Tibial nerve (tissue), 4 donors: ENCODE data around the gene POLG. TPM values are rescaled to one million over a fixed set of nuclear protein-coding genes. Genes with fewer than 3 reads are reported as not detected.

Source experiments
- DNase-seq, 2 donors: peaks; one replicate each; pipeline ENCODE4 v3.0.0-alpha.2; 2019; ENCODE audit warnings: low spot score in 2 of 2
- H3K27ac ChIP-seq, 4 donors: fragments of 200-600 bp; sonication (generic) in 3 of 4; one replicate each; pipeline ENCODE4 v1.5.1; 2017 to 2019; ENCODE audit warnings: mild to moderate bottlenecking in 1 of 4
- H3K27me3 ChIP-seq, 2 donors: fragments of 200-600 bp; sonication (generic) in 1 of 2; one replicate each; pipeline versions ENCODE4 v1.5.1 to v1.6.0; 2017 to 2019
- H3K36me3 ChIP-seq, 3 donors: fragments of 200-600 bp; sonication (generic); one replicate each; pipeline ENCODE4 v1.5.1; 2018 to 2019
- H3K4me1 ChIP-seq, 4 donors: fragments of 200-600 bp; sonication (generic) in 3 of 4; one replicate each; pipeline ENCODE4 v1.5.1; 2017 to 2019
- H3K4me3 ChIP-seq, 4 donors: fragments of 200-600 bp; sonication (generic) in 3 of 4; one replicate each; pipeline ENCODE4 v1.5.1; 2017 to 2019; ENCODE audit warnings: mild to moderate bottlenecking in 1 of 4, moderate library complexity in 1 of 4
- H3K9me3 ChIP-seq, 4 donors: fragments of 200-600 bp; sonication (generic) in 3 of 4; one replicate each; pipeline ENCODE4 v1.5.1; 2017 to 2019
- CTCF ChIP-seq, 5 experiments: fragments of 200-600 bp in 3 of 5; fragments of 450-650 bp in 2 of 5; sonication (generic) in 3 of 5; IDR thresholded peaks; one replicate each; pipeline ENCODE4 v1.5.1; 2016 to 2019; ENCODE audit warnings: antibody characterized with exemption in 5 of 5, mild to moderate bottlenecking in 3 of 5, moderate library complexity in 2 of 5
- EP300 ChIP-seq, 2 donors: sonication (generic); formaldehyde crosslinking; IDR thresholded peaks; one replicate each; pipeline ENCODE4 v1.6.1; 2017; ENCODE audit warnings: antibody characterized with exemption in 2 of 2, mild to moderate bottlenecking in 1 of 2
- POLR2A ChIP-seq, 2 donors: fragments of 450-650 bp; IDR thresholded peaks; one replicate each; pipeline ENCODE4 v1.6.1; 2017; ENCODE audit warnings: antibody characterized with exemption in 2 of 2, mild to moderate bottlenecking in 2 of 2, moderate library complexity in 2 of 2
- WGBS, 2 donors: methylation state at CpG; one replicate each; pipeline ENCODE4 v1.1.5; 2018; 5-methylcytosine and 5-hydroxymethylcytosine counted together
- total RNA-seq, 4 donors: library from RNA; depleted of rRNA; stranded (reverse); fragments of >200 nt; gene quantifications; one replicate each; pipeline ENCODE4 v1.1.0, GENCODE V29; 2016

Gene POLG
- total RNA-seq, 4 donors from 2014 or later: 76.9 to 113 (median 103) TPM

DNA sequence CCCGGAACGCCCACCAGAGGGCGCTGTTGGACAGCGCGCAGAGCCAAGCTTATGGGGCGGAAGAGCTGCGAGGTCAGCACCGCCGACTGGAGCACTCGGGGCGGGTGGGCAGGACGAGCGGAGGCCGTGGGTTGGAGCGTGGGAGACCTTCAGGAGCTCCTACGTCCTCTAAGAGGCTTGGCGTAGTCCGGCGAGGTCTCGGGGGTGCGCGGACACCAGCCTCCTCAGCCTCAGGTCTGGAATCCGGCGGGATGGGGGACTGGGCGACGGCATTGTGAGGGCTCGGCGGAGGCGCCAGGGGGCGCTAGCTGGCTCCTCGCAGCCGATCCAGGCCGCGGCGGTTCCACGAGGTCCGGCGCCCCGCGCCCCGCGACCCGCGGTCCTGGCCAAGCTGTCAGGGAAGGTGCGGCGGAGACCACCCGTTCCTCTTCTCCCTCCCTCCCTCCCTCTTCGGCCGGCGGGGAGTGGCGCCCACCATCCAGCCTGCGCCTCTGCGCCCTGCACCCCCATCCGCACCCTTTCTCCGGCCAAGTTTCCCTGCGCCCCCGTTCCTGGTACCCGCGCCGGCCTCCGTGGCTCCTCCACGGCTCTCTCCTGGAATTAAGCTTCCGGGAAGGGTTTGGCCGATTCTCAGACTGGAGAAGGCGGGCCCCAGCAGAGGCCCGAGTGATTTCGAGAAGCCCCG, 24.3 kb upstream of the POLG start:
- peak; percentile 39 to 71 for DNase-seq
- Histone ChIP-seq H3K36me3 (no peaks in the 10 kb centered on the region), H3K27ac (no peak overlapping the region), H3K4me3 (peak overlapping the region; percentile 18 to 48 (median 32)), H3K9me3 (no peaks in the 10 kb centered on the region), H3K4me1 (peaks cover 0 to 33% (median 10%) of the 10 kb centered on the region in 4 donors), H3K27me3 (peaks cover 3 to 97% of the 10 kb centered on the region in 2 donors)
- WGBS, 2 donors: 2 to 4% methylated on average over 47 to 54 of the region's 68 CpGs
- TF ChIP-seq CTCF (IDR thresholded peaks at IDR 0.05) (peak; percentile 93 to 99 (median 98)), POLR2A (IDR thresholded peaks at IDR 0.05) (no peak)

- Histone ChIP-seq H3K27me3 (peaks cover 3 to 97% of the 10 kb centered on the region in 2 donors), H3K4me1 (peaks cover 0 to 33% (median 10%) of the 10 kb centered on the region in 4 donors), H3K27ac (no peak overlapping the region), H3K36me3 (no peaks in the 10 kb centered on the region), H3K9me3 (no peaks in the 10 kb centered on the region), H3K4me3 (peak overlapping the region; percentile 18 to 48 (median 32))
- no peak for DNase-seq
- no peak for TF ChIP-seq CTCF (IDR thresholded peaks at IDR 0.05)
- TF ChIP-seq POLR2A (IDR thresholded peaks at IDR 0.05): no peak
- TF ChIP-seq EP300 (IDR thresholded peaks at IDR 0.05): no peak
- 7 to 8% methylated on average over 16 of the region's 16 CpGs for WGBS, 2 donors
These were observed 23.8 kb upstream of the POLG start for GRCh38 chr15:89358435-89358754.

DNA sequence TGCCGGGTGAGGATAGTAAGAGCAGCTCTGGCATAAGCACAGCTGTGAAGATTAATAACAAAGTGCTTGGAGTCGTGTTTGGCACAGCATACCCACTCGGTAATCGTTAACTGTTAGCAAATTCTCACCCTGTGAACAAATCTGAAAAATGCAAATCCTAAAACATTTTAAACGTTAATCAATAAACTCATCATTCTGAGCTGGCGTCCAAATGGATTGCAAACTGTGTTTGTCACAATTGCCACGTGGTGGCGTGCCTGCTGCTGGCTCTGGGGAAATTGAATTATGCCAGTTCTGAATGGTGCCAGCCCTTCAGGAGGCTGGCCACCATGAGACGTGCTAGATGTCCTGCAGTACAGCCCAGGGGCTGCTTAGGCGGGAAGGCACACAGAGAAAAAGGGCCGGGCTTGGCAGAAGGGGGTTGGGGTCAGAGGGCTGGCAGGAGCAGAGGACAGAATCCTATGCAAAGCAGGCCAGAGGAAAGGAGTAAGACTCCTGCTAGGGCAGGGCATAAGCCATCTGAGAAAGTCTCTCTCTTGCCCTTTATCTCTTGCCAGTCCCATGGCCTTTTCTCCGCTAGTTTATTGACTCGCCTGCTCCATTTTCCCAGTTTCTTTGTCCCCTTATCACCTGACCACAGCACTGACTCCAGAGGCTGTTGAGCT, 22.1 kb upstream of the POLG start:
- Histone ChIP-seq H3K36me3 (no peaks in the 10 kb centered on the region), H3K27ac (no peak overlapping the region), H3K4me1 (peaks cover 0 to 23% (median 10%) of the 10 kb centered on the region in 4 donors), H3K9me3 (no peaks in the 10 kb centered on the region), H3K4me3 (no peak overlapping the region), H3K27me3 (peaks cover 3 to 86% of the 10 kb centered on the region in 2 donors)
- WGBS, 2 donors: 28 to 36% methylated on average over 13 of the region's 13 CpGs
- TF ChIP-seq POLR2A (IDR thresholded peaks at IDR 0.05) (no peak), CTCF (IDR thresholded peaks at IDR 0.05) (peak in 1 of 5 experiments; percentile 16)
- DNase-seq: no peak

GRCh38 chr15:89353991-89354390, 19.4 kb upstream of the POLG start:
- Histone ChIP-seq H3K27me3 (peaks cover 0 to 58% of the 10 kb centered on the region in 2 donors), H3K4me1 (peaks cover 0 to 8% (median 5%) of the 10 kb centered on the region in 4 donors), H3K36me3 (no peaks in the 10 kb centered on the region), H3K27ac (no peak overlapping the region), H3K9me3 (no peaks in the 10 kb centered on the region), H3K4me3 (no peak overlapping the region)
- TF ChIP-seq CTCF (IDR thresholded peaks at IDR 0.05) (no peak), EP300 (IDR thresholded peaks at IDR 0.05) (no peak), POLR2A (IDR thresholded peaks at IDR 0.05) (no peak)
- 71 to 77% methylated on average over 2 of the region's 2 CpGs for WGBS, 2 donors
- no peak for DNase-seq

- Histone ChIP-seq H3K36me3 (no peaks in the 10 kb centered on the region), H3K27ac (no peak overlapping the region), H3K9me3 (no peaks in the 10 kb centered on the region), H3K4me1 (no peaks in the 10 kb centered on the region), H3K4me3 (no peak overlapping the region), H3K27me3 (peaks cover 0 to 45% of the 10 kb centered on the region in 2 donors)
- 74 to 85% methylated on average over 4 of the region's 4 CpGs for WGBS, 2 donors
- DNase-seq: no peak
- TF ChIP-seq EP300 (IDR thresholded peaks at IDR 0.05): no peak
- no peak for TF ChIP-seq CTCF (IDR thresholded peaks at IDR 0.05)
- no peak for TF ChIP-seq POLR2A (IDR thresholded peaks at IDR 0.05)
These were observed 17.9 kb upstream of the POLG start for GRCh38 chr15:89352476-89352875.
